Fibroblast of skin of scalp (primary cell): ENCODE data around the gene ACACA.
A peak's percentile ranks its signal among the peaks of the same experiment; 100 is the strongest.

Source experiments
- DNase-seq: peaks from one replicate; pipeline ENCODE4 v3.0.0-alpha.2; 2013

Gene ACACA

DNA sequence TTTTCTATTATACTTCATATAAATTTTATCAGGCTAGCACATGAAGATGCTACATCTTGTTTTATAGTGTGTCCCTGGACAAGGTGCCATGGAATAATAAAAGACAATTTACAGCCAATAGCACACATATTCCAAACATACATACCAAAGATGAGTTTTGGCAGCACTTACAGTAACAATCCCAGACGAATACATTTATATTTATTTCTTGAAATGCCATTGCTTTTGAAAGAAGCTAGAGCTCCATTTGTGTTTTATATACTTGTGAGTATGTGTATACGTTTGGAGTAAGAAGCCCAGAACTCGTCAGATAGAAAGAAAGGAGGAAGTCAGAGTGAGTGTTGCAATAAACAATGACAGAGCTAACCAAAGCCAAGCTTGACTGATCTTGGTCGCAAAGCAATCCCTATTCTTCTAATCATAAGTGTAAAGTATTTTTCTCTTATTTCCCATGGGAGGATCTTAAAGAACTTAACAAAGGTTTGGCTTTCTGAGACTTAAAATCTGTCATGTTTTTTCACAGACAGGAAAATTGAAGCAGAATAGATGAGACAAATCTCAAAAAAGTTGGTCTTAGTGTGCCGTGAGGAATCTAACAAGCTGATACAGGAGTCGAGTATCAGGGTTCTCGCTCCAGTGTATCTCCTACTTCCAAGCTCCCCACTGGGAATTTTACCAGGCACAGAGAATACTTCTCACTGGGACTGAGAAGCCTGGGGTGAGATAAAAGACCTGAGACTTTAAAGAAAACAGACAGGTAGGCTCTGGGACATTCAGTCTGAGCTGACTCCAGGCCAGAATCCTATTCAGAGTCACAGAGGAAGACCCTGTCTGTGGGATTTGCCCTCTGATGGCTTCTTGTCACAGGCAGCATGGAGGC, 282.5 kb downstream of the ACACA start:
- no peak for DNase-seq

DNA sequence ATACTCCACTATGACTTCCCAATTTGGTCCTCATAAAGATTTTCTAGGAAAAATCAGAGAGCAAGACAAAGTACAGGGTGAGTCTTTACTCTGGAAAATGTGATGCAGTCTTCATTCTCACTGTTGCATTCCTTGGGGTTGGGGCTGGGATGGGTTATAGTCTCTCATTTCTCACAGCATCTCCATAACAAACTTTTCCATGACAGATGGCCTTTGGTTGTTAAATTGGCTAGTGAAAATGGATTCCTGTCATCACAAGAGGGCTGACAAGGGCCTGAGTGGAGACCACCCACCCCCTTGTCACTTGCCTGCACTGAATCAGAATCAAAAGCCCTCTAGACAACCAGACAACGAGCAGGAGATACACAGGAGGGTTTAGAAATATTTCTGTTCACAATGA, 283.2 kb downstream of the ACACA start:
- no peak for DNase-seq

DNA sequence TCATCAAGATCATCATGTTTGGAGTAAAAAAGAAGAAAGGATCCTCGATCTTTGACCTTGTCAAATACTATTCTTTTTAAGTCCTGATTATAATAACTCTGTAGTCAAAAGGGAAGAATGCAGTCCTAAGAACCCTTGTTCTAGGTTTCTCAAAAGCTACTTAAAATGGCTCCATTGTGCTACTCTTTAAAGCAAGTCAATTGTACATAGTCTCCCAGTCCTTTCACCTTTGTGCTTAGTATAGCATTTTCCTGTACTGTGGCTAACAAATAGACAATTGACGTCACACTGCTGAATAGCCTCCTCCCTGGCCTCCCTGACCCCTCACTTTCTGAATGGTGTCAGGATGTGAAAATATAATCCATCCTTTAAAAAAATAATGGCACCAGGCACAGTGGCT, 285.0 kb downstream of the ACACA start:
- DNase-seq: no peak

DNA sequence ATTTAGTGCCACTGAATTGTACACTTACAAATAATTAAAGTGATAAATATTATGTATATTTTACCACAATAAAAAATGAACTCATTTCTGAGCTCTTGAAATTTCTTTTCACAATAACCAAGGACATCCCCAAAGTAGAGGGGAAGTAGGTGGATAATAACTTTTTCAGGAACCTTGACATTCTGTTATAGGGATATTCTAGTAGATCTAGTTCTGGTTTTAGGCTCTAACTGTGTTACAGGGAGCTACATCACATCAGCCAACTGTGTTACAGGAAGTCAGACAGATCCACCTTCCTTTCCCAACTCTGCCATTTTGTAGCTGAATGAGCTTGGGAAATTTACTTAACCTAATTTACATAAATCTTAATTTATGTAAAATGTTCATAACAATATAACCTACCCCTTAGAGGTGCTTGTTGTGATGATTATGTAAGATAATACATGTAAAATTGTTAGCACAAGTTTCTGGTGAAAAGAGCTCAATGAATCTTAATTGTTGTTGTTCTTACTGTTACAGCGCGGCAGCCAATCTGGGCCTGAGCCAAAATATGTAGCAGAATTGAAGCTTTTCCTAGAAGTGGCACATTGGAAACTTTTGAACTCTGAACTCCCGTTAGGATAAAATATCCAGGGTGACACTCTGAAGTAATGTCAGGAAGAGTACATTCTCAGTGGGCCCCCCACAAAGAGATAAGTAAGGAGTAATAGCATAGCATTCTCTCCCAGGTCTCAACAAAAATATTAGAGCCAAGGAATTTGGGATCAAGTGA, 288.1 kb downstream of the ACACA start:
- DNase-seq: no peak

DNA sequence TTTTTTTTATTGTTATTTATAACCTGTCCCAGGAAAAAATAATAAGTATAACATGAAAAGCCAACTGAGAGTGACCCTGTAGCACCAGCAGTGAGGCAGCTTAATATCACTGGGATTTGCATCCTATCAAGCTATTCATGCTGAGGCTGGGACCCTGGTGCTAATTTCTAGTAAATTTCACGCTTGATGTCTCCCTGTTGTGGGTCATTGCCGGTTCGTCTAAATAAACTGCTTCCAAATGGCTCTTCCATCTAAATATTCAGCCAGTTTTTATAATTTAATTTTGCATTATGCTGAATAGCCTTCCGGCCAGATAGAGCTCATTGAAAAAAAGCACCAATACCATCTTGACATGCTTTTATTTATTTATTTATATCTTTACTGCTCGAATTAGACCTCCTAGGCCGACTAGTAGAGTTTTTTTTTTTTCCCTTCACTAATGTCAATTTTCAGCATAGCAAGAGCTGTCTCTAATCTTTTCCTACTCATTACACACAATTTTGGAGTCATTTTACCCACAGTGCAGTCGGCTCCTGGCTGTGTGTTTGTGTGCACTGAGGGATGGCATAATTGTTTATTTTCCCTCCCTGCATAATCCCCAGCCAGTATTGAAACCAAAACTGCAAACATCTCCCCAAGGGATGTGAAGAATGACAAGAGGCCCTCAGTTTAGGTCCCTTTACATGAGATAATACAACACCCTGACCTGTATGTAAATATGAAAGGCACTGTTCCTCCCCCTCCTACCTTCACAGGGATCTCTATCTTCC, 289.1 kb downstream of the ACACA start:
- DNase-seq: no peak

DNA sequence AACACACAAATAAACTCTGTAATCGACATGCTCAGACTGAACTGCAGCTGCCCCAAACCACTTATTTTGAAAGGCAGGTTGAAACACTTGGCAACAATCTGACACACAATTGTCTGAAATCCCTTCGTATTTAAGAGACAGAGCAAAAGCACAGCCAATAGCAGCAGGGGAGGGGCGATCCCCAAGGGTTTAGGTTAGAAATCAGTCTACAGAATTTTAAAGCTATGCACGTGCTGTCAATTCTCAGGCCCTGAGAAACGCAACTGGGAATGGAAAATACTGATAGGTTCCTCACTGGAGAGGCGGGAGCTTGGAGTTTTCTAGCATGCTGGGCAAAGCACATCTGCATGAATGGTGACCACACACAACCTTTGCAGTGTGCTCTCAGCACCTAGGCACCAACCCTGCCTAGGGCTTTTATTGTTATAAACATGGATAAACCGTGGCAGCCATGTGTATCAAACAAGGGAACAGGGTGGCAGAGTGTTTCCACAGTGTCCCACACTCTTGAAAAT, 289.9 kb downstream of the ACACA start:
- DNase-seq: no peak

DNA sequence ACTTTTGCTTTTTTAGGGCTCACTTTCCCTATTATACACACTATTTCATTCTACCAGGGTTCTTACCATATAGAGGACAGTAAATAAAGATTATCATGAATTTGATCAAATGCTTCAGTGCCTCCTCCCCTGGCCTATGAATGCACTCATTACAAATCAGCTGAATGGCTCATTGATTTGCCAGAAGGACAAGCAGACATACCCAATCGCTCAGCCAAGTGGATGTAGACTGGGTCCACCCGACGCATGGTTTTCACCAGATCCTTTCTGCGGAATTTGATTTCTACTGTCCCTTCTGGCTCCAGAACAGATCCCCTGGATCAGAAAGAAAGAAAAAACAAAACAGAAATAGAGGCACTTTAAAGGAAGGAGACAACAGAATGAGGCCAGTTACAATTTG, 295.3 kb downstream of the ACACA start:
- no peak for DNase-seq

DNA sequence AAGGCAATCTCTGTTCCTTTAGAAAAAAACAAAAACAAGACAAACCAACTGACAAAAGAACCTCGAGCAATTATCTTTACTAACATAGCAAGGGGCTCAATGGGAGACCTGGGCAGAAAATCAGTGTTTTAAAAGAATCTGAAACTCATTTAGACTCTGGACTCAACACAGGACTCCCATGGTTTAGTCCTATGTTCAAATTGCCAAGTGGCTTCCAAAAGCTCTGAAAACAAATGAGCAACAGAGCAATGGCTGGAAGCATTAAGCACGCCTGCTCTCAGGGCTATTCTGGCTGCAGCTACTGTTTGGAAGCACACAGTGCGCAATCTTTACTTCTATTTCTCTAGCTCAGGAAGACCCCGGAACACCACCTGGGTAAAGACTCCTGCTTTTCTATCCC, 295.9 kb downstream of the ACACA start:
- no peak for DNase-seq

DNA sequence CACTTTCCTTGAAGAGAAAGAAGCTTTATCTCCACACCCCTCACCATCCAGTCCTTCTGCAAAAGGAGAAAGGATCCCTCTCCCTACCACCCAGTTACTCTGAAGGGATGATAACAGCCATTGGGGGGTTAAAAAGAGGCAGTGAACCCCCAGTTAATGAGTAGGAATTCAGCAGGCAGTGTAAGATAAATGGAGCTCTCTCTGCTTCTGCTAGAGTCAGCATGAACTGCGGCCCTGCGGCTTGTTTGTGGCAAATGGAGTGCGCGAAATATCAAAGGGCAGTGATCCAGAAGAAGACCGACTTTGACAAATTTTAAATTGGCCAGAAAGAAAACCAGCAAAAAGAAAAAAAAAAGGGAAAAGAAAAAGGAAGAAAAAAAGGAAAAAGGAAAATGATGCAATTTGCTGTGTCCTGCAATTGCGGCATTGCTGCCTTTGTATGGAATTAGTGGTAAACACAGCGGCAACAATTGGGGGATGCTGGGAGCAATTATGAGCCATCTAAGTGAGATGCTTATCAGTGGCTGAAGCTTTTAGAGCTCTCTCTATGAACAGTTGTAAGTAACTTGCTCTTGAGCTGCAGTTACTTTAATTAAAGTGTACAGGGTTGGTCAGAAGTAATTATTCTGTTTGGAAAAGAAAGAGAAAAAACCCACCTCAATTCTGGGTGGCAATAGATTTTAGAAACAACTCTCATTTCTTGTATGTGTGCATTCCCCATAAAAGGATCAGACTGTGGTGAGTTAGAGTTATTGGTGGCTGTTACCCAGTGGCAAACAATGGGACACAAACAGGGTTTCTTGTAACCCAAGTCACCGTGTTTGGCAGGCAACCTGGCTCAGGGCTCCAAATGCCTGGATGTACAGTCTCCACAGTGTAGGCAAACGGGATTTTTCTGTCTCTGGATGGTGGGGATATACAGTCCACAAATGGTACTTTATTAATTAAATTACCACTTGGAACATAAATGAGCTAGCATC, 296.6 kb downstream of the ACACA start:
- DNase-seq: no peak

DNA sequence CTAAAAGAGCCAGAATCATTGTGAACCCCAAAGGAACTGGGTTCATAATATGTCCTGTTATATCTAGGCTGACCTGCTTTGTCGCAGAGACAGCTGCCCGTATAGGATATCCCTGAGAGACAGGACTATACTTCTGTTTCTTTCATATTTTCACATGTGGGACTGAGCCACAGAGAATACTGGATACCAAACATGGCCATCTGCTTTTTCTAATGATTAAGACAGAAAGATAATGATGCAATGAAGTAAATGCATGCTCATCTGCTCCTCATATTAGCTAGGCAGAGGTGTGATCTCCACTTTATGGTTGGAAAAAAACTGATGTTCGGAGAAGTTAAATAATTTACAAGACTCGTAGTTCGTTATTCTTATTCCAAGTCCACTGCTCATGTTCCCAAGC, 297.5 kb downstream of the ACACA start:
- DNase-seq: no peak

DNA sequence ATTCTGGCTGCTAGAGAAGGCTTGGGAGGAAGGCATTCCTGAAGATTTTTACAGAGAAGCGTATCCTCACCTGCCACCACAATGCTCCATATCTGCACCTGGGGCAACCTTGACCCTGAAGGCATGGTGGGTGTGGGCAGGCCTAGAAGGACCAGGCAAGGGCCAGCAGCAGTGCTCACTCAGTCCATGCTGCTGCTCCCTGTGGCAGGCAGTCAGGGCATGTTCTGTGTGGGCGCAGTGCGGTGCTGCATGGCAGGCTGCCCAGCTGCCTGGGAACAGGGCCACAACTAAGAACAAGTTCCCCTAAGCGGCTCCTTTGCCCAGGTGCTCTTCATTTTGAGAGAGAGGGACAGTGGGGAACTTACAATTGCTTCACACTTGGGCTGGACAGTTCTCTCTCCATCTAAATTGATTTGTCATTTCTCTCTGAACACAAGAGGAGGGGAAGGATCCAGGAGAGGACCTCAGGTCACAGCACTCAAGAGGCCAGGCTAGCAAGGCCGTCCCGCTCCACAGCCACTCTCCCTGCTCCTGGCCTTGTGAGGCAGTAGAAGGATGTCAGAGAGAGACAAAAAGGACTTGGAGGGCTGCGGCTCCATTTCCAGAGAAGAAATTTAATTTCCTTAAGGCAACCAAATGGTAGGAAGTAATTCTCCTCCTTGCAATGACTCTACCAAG, 299.1 kb downstream of the ACACA start:
- no peak for DNase-seq

DNA sequence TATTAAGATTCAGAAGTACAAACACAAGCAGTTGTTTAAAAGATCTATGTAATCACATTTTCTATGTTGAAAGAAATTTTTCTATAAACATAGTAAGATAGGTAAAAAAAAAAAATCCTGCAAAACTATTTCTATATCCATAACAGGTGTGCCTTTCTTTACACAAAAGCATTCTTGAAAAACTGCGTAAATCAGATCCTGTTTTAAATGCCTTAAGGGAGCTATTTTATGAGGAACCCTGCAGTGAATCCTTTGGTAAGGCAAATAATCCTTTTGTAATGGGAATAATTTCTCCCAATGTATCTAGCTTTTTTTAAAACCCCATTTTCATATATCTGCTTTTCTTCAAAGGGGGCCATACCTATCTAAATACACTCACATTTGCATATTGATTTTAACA, 300.6 kb downstream of the ACACA start:
- no peak for DNase-seq

DNA sequence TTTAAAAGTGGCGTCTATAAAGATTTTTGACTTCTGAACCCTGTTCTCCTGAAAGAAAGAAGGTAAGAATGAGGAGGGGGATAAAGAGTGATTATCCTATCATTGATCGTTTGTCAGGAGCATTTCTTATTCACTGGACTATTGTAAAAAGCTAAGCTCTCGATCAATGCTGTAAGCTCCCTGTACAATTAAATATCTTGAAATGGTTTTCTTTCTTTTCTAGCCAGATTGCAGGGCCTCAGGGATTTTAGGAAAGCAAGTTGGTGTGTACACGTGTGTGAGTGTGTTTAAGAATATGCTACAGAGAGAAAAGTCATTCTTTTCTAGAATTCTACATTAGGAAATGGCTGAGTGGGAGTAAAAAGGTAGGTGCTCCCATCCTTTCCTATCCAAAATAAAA, 303.4 kb downstream of the ACACA start:
- no peak for DNase-seq

DNA sequence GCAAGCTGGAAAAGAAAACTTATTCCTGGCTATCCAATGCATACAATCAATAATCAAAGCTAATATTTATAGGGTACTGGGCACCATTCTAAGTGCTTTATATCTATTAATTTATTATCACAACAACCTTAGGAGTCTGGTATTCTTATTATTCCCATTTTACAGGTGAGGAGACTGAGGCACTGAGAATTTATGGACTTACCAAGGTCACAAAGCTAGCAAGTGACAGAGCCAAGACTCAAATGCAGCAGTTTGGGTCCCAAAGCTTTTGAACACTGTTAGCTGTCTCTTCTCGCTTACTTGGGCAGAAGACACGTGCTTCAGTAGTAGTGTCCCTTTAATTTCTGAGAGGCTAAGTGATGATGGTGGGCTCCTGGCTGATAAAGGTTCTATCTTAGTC, 305.3 kb downstream of the ACACA start:
- DNase-seq: no peak

DNA sequence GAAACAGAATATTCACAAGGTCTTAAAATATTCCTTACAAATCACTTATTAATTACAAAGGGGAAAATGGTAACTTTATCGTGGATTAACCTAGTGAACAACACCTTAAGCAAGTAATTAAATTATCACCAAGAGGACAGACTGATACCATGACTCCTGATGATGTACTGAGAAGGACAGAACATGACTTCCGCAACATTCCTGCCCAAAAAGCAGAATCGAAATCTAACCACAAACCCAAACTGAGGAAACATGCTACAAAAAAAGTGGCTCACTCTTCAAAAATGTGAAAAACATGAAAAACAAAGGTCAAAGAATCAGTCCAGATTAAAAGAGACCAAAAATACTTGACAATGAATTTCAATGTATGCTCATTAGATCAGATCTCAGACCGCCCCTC, 306.4 kb downstream of the ACACA start:
- peak; percentile 23 for DNase-seq

DNA sequence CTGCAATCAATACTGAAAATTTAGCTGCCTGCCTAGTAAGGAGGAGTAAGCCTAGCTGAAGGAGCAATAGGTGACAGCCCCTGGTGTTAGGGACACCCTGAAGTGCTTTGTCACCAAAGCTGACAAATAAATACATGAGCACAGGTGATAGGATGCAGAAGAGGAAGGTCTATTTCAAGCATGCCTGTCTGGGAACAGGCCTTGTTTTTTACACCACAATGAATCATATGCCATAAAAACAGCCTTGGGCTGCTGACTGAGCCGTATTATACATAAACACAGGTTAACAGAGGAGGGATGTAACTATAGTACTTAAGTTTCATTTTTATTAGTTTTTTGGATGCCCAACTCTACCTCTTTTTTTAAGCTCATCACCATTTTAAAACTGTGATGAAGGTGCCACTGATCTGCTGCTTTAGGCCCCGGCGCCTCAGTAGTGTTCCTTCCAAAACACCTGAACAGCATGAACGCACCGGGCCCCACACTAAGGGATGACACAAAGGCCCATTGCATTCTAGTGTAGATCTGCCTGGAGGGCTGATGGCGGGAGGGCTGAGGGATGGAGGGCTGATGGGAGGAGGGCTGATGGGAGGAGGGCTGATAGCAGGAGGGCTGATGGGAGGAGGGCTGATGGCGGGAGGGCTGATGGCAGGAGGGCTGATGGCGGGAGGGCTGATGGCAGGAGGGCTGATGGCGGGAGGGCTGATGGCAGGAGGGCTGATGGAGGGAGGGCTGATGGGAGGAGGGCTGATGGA, 307.5 kb downstream of the ACACA start:
- no peak for DNase-seq

DNA sequence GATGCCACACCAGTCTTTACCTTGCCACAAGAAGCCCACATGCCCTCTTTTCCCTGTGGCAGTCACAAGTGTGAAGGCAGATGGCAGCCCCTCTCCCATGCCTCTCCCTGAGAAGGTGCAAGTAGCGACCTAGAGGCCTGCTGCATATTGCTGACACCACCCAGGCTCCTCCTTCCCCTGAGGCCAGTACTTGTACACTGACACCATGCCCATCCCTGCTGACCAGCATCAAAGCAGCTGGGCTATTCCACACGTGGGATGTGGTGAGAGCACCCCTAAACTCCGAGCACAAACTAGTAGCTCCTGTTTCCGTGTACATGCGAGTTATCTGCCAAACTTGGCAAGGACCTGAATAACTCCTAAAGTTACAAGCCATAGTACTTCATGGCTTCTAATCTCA, 308.5 kb downstream of the ACACA start:
- no peak for DNase-seq

DNA sequence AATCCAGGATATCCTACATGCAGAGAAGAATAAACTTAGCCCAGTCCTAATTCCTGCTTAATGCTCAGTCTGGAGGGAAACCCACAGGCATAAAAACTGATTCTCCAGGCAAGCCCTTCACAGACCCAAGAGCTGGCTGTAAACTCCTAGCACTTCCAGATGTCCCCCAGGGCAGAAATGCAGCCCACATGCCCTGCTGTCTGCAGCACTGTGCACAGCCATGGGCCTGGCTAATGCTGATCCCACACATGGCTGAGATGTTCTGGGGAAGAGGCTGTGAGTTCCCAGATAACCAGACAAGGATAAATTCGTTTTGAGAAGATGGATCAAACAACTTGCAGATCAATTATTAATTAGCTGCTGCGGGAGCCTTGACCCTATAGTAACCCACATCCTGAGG, 309.5 kb downstream of the ACACA start:
- DNase-seq: no peak

DNA sequence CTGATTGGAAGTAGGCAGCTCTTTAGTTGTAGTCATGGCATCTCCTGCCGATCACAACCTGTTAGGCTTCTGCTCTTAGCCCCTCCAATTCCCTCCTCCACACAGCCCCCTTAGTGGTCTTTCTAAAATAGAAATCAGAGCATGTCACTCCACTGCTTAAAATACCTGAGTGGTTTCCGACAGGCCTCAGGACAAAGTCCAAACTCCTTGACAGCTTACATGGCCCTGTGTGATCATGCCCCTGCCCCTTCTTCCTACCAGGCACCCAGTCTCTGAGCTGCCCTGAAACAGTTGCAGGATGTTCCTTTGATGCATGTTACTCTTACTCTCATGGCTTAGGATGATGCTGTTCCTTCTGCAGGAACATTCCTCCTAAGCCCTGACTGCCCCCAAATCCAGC, 310.6 kb downstream of the ACACA start:
- DNase-seq: no peak

DNA sequence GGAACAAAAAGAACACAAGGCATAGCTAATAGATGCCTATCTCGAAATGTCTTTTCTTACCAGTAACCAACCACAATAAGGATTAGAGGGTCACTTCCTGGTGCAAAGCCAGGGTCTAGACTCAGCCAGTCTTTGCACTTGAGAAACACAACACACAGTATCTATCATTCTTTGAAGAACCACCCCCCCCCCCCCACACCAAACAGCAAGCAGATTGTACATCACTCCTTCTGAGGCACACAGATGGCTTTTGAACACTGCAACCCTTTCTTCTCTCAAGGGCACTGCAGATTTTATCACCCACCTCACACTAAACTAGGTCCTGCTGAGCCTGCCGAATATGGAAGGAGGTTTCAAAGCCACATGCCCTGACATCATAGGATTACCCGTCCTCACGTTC, 312.2 kb downstream of the ACACA start:
- DNase-seq: no peak
